HG03558 (cell line): ENCODE results near the gene LMX1A.
A peak's percentile ranks its signal among the peaks of the same experiment; 100 is the strongest.

ENCODE experiments used
- ATAC-seq: cut with Tn5 transposase; IDR thresholded peaks from one replicate; pipeline ENCODE4 v1.9.1; 2021; ENCODE audit warnings: moderate number of reproducible peaks; ENCODE audit not compliant: unreplicated experiment; ENCODE audit errors: extremely low read depth

LMX1A gene

GRCh38 chr1:165355977-165356811 lies at the start of gene LMX1A:
TSS of gene LMX1A (minus strand) at chr1:165356715. CDS start at chr1:165355559, 1,156 bp downstream.
- ATAC-seq, result no peak

- ATAC-seq, result no peak
Observed at GRCh38 chr1:165403835-165404482, 47.4 kb upstream of the LMX1A start.

DNA sequence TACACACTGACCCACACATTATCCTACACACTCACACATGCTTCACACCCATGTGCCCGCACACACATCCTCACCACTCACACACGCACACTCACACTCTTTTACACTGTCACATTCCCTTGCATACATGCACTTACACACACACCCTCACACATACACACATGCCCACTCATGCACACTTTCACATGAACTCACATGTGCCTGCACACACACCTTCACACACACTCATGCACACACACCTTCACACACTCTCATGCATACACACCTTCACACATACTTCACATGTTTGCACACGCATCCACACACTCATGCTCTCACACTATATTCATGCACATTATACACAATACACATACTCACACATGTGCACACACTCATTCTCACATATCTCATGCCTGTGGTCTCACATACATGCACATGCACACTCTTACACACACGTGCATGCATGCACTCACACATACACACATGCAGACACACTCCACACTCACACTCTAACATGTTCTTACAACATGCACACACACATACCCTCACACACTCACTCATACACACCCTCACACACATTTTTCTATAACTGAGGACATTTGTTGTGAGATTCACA lies 46.1 kb upstream of the LMX1A start:
- no peak for ATAC-seq

GRCh38 chr1:165397944-165398343 lies 41.4 kb upstream of the LMX1A start:
- no peak for ATAC-seq

DNA sequence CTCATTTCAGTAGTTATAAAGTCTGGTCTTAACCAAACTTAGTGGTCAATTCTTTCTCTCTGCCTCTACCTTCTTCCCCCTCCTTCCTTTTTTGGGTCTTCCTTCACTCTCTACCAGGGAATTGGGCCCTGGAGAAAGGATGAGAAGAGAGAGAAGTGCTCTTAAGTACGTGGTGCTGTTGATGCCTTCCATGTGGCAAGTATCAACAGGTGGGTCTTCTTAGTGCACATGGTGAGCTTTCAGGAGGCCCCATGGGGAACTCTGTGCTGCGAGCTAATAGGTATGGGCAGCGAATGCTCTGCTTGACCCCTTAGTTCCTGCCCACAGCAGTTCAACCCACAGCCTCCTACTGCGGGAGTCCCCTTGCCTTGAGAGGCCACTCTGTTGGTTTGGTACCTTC lies 39.4 kb upstream of the LMX1A start:
- ATAC-seq, result no peak

GRCh38 chr1:165395478-165395877 lies 39.0 kb upstream of the LMX1A start:
- no peak for ATAC-seq

- peak; percentile 89 for ATAC-seq
Observed at GRCh38 chr1:165392634-165393571, 36.4 kb upstream of the LMX1A start.

DNA sequence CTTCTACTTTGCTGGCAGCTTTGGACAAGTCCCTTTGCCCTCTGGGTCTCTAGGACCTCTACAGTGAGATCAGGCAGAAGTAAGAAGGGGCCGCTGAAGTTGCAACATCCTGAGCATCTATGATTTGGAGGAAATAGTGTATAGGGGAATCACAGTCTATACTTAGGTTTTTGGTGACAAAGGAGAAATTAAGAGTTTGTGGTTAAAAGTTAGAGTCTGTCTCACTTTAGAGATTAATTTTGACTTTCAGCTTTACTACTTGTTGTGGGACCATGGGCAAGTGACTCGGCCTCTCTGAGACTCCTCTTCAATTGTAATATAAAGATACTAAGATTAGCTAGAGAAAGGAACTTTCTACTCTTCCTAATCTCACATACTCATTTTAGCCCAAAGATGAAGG lies 33.1 kb upstream of the LMX1A start:
- ATAC-seq, result no peak

DNA sequence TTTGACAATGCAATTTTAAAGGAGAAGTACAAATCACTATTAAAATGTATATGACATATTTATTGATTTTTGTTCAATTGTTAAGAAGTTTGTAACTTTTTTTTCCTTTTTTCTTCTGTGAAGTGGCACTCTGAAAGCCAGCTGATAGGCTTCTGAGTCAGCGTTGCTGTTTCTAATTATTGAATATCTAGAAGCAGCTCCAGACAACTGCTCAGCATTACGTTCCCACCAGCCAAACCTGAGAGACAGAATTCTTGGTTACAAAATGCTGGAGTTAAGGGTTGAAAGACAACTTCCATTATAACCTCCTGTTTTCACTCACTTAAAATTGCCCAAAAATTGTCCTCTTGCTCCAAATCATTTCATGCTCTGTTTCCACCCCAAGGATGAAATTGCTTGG lies 31.4 kb upstream of the LMX1A start:
- no peak for ATAC-seq

DNA sequence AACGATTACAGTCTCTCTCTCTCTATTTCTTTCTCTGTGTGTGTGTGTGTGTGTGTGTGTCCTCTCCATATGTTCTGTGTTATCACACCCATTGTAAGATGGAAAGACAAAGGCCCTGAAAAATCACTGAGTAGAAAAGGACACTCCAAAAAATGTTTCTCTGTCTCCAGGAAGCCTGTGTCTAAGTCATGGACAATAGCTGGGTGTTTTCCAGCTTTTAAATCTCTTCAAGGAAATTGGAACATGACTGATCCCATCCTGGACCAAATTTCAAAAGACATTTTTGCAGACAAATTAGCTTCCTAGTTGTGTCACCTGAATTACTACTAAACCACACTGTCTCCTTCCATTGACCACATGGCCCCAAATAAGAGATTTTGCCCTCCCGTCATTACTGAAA lies 31.0 kb upstream of the LMX1A start:
- ATAC-seq, result no peak

DNA sequence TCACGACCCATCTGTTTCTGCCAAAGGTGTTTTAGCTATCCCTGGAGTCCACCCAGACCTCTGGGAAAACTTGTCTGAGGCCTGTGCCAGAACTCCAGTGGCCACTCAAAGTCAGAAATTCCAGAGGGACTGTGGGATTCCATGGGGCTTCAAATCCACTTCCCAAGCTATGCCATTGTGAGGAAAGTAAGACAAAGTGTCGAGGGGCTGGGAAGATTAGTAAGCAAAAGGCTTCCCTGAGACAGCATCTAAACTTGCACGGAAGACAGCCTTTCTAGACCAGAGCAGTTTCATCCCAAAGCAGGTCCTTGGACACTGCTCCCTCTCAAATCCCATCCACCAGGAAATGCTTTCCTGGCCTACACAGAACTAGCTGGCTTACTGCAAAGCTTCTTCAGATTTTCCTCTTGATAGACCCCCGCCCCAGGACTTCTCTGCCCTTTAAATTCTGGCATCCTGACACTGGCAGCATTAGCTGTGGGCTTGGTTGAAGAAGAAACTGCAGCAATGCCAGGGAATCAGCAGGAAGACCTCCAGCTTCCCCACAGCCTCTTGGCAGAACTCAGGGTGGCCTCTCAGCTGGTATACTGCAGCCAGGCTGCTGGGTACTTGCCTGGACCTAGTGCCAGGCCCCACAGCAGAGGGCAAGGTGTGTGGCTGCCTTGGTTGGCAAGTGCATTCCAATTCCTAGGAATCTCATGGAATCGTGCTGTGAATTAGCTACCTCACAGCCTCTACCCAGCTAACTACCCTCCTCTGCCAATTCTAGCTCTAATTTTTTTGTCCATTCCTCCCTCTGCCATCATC lies 27.3 kb upstream of the LMX1A start:
- ATAC-seq, result no peak

DNA sequence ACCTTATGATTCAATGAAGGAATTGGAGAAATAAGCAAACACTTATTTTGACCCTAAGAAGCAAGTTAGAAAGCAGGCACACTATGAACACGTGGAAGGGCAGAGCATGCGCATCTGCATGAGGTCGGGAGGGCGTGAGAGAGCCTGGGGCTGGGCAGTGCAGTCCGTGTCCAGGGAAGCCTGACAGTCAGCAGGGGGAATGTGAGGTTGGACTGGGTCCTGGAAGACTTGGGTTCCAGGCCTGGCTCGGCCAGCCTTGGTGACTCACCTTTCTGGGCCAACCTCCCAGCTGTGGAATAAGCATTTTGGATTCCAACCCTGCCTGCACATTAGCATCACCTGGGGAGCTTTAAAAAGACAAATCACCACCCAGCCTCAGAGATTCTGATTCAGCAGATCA lies 26.6 kb upstream of the LMX1A start:
- no peak for ATAC-seq

- no peak for ATAC-seq
Observed at GRCh38 chr1:165381745-165382505, 25.4 kb upstream of the LMX1A start.

GRCh38 chr1:165376811-165377311 lies 20.3 kb upstream of the LMX1A start:
- no peak for ATAC-seq

DNA sequence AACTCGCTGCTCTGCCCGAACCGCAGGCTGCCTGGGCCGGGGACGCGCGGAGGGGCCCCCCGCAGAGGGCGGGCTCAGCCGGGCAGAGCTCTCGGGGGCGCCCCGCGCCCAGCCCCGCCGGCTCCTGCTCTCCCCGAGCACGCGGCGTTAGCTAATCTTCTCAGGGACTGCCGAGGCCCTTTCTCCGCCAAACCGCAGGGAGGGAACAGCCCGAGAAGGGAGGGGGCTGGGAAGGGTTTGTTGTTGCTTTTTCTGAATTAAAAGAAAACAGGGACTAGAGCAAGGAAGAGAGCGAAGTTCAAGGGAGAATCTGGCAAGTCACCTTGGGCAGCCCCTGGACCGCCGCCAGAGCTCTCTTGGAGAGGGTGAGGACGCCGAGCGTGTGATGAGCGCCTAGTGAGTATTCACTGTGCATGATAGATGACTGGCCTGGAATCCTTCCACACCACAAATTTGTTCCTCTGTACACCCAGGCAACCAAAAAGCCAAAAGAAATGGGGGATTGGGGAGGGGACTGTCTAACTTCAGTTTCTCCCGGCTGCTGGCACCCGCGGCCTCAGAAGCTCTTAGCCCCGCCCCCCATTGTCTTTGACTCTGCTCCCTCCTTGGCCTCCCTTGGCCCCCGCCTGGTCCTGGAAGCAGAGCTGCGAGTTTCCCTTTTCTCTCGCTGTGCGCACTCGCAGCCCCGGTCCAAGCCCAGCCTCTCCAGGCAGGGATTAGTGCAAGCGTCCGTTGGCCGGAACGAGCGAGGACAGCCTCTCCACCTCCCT lies 19.7 kb upstream of the LMX1A start:
- no peak for ATAC-seq

GRCh38 chr1:165375623-165376022 lies 19.1 kb upstream of the LMX1A start:
- ATAC-seq, result no peak

DNA sequence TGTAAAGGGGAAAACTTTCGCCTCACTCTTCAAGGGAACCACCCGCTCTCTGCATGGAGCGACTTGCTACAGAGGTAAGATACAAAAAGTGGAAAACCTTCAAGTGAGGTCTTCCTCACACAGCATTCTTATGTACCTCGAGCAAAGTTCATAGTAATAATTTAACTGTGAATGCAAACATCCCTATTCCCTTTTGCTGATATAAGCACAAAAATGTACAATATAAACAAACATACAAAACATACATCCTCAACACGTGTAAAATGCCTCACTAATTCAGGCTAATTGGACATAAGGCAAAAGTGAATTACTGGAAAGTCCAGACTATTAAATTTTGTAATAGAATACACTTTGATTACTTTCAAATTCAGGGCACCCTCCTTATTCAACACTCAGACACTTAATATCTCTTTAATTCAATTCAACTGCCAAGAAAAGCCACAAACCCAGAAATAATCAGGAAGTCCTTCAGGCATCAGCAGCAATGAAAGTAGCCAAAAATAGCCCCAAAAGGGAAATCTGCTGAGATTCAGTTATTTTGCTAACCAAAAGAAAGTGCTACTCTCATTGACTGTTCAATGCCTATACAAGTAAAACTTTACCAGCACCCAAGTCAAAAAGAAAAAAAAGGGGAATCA lies 15.2 kb upstream of the LMX1A start:
- ATAC-seq, result no peak
